Tibial nerve (tissue), 4 donors: ENCODE measurements around the gene RPL41. TPM values are rescaled to one million over a fixed set of nuclear protein-coding genes. Genes with fewer than 3 reads are reported as not detected.
"Not testable (repeated sequence)": the region's sequence is repeated elsewhere in the genome, so short reads cannot be mapped to it uniquely, and the experiment has no call there.

Experiments used
- DNase-seq, 2 donors: peaks; one replicate each; pipeline ENCODE4 v3.0.0-alpha.2; 2019; ENCODE audit warnings: low spot score in 2 of 2
- H3K27ac ChIP-seq, 4 donors: fragments of 200-600 bp; sonication (generic) in 3 of 4; one replicate each; pipeline ENCODE4 v1.5.1; 2017 to 2019; ENCODE audit warnings: mild to moderate bottlenecking in 1 of 4
- H3K27me3 ChIP-seq, 2 donors: fragments of 200-600 bp; sonication (generic) in 1 of 2; one replicate each; pipeline versions ENCODE4 v1.5.1 to v1.6.0; 2017 to 2019
- H3K36me3 ChIP-seq, 3 donors: fragments of 200-600 bp; sonication (generic); one replicate each; pipeline ENCODE4 v1.5.1; 2018 to 2019
- H3K4me1 ChIP-seq, 4 donors: fragments of 200-600 bp; sonication (generic) in 3 of 4; one replicate each; pipeline ENCODE4 v1.5.1; 2017 to 2019
- H3K4me3 ChIP-seq, 4 donors: fragments of 200-600 bp; sonication (generic) in 3 of 4; one replicate each; pipeline ENCODE4 v1.5.1; 2017 to 2019; ENCODE audit warnings: mild to moderate bottlenecking in 1 of 4, moderate library complexity in 1 of 4
- H3K9me3 ChIP-seq, 4 donors: fragments of 200-600 bp; sonication (generic) in 3 of 4; one replicate each; pipeline ENCODE4 v1.5.1; 2017 to 2019
- CTCF ChIP-seq, 5 experiments: fragments of 200-600 bp in 3 of 5; fragments of 450-650 bp in 2 of 5; sonication (generic) in 3 of 5; IDR thresholded peaks; one replicate each; pipeline ENCODE4 v1.5.1; 2016 to 2019; ENCODE audit warnings: antibody characterized with exemption in 5 of 5, mild to moderate bottlenecking in 3 of 5, moderate library complexity in 2 of 5
- EP300 ChIP-seq, 2 donors: sonication (generic); formaldehyde crosslinking; IDR thresholded peaks; one replicate each; pipeline ENCODE4 v1.6.1; 2017; ENCODE audit warnings: antibody characterized with exemption in 2 of 2, mild to moderate bottlenecking in 1 of 2
- POLR2A ChIP-seq, 2 donors: fragments of 450-650 bp; IDR thresholded peaks; one replicate each; pipeline ENCODE4 v1.6.1; 2017; ENCODE audit warnings: antibody characterized with exemption in 2 of 2, mild to moderate bottlenecking in 2 of 2, moderate library complexity in 2 of 2
- WGBS, 2 donors: methylation state at CpG; one replicate each; pipeline ENCODE4 v1.1.5; 2018; 5-methylcytosine and 5-hydroxymethylcytosine counted together
- total RNA-seq, 4 donors: library from RNA; depleted of rRNA; stranded (reverse); fragments of >200 nt; gene quantifications; one replicate each; pipeline ENCODE4 v1.1.0, GENCODE V29; 2016

RPL41 gene
- total RNA-seq, 4 donors from 2014 or later, result 2,638 to 4,802 (median 2,805) TPM

DNA sequence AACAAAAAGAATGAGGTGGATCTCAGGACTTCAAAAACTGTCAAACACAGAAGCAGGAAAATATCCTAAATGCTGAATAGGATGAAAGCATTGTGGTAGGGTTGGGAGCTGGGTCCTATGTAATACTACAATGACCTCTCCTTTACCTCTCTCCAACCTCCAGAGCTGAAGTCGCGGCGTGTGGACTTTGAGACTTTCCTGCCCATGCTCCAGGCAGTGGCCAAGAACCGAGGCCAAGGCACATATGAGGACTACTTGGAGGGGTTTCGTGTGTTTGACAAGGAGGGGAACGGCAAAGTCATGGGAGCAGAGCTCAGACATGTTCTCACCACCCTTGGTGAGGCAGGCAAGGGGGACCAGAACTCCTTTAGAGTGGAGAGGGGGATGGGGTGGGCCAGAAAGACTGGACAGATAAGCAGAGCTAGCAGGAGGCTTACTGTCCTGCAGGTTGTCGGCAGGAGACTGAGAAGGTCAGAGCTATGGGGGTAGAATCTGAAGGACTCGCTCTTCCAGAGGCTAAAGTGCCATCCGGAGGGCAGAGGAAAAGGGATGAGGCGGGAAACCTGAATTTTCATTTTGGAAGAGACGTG lies 38.9 kb downstream of the RPL41 start:
- Histone ChIP-seq H3K27me3 (no peaks in the 10 kb centered on the region), H3K9me3 (no peaks in the 10 kb centered on the region), H3K4me1 (peaks cover 0 to 56% (median 26%) of the 10 kb centered on the region in 4 donors), H3K4me3 (no peak overlapping the region), H3K36me3 (peaks cover 0 to 10% (median 6%) of the 10 kb centered on the region in 3 donors), H3K27ac (no peak overlapping the region)
- 93 to 97% methylated on average over 11 of the region's 11 CpGs for WGBS, 2 donors
- DNase-seq, result no peak
- TF ChIP-seq CTCF (IDR thresholded peaks at IDR 0.05) (no peak), POLR2A (IDR thresholded peaks at IDR 0.05) (no peak), EP300 (IDR thresholded peaks at IDR 0.05) (no peak)

DNA sequence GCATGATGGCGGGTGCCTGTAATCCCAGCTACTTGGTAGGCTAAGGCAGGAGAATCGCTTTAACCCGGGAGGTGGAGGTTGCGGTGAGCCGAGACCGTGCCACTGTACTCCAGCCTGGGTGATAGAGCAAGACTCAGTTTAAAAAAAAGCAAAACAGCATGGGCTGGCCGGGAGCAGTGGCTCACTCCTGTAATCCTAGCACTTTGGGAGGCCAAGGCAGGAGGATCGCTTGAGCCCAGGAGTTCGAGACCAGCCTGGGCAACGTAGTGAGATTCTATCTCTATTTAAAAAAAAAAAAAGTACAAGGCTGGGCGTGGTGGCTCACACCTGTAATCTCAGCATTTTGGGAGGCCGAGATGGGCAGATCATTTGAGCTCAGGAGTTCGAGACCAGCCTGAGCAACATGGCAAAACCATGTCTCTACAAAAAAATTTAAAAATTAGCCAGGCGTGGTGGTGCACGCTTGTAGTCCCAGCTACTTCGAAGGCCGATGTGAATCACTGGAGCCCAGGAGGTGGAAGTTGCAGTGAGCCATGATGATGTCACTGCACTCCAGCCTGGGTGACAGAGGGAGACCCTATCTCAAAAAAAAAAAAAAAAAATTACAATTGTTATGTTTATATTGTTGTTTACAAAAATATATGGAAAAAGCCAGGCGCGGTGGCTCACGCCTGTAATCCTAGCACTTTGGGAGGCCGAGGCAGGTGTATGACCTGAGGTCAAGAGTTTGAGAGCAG lies 40.2 kb downstream of the RPL41 start:
- H3K27me3 ChIP-seq, H3K9me3 ChIP-seq, DNase-seq: not testable (repeated sequence)
- Histone ChIP-seq H3K4me1 (peaks cover 0 to 56% (median 31%) of the 10 kb centered on the region in 4 donors), H3K27ac (peak overlapping the region; percentile 96 to 98 (median 98)), H3K36me3 (peaks cover 0 to 23% (median 12%) of the 10 kb centered on the region in 3 donors), H3K4me3 (peak overlapping the region; percentile 69 to 94 (median 89))
- WGBS, 2 donors, result 91 to 95% methylated on average over 21 of the region's 21 CpGs

GRCh38 chr12:56157201-56158028 lies 41.0 kb downstream of the RPL41 start:
- TF ChIP-seq POLR2A (IDR thresholded peaks at IDR 0.05) (peak in 1 of 2 donors; percentile 15), CTCF (IDR thresholded peaks at IDR 0.05) (peak; percentile 55 to 81 (median 60)), EP300 (IDR thresholded peaks at IDR 0.05) (no peak)
- Histone ChIP-seq H3K36me3 (peaks cover 0 to 31% (median 12%) of the 10 kb centered on the region in 3 donors), H3K4me3 (peak overlapping the region; percentile 69 to 94 (median 89)), H3K27me3 (no peaks in the 10 kb centered on the region), H3K27ac (peak overlapping the region; percentile 96 to 98 (median 98)), H3K4me1 (peaks cover 0 to 59% (median 31%) of the 10 kb centered on the region in 4 donors), H3K9me3 (no peaks in the 10 kb centered on the region)
- WGBS, 2 donors, result 4 to 5% methylated on average over 45 of the region's 45 CpGs
- DNase-seq, result peak; percentile 66 to 81

- Histone ChIP-seq H3K4me3 (peak within 1 kb of the TSS; percentile 69 to 94 (median 89)), H3K27ac (peak within 1 kb of the TSS; percentile 96 to 98 (median 98)), H3K36me3 (peaks cover 0 to 39% (median 12%) of the 10 kb centered on the region in 3 donors), H3K27me3 (no peaks in the 10 kb centered on the region), H3K4me1 (peaks cover 0 to 52% (median 31%) of the 10 kb centered on the region in 4 donors), H3K9me3 (no peaks in the 10 kb centered on the region)
- peak; percentile 98 to 100 for DNase-seq
- TF ChIP-seq CTCF (IDR thresholded peaks at IDR 0.05) (no peak), POLR2A (IDR thresholded peaks at IDR 0.05) (peak; percentile 99 to 100), EP300 (IDR thresholded peaks at IDR 0.05) (peak; percentile 26 to 100)
- WGBS, 2 donors, result 0 to 1% methylated on average over 29 to 30 of the region's 30 CpGs
Measured at GRCh38 chr12:56158029-56158925, 41.8 kb downstream of the RPL41 start, which contains the start of gene MYL6. TSS of gene MYL6 (plus strand) at chr12:56158359. CDS start at chr12:56158402, 43 bp downstream.
